ENCODE data around the gene ST3GAL3.
A peak's percentile ranks its signal among the peaks of the same experiment; 100 is the strongest.

Gene ST3GAL3

GRCh38 chr1:43965316-43965715, 258.0 kb downstream of the ST3GAL3 start:
- Histone ChIP-seq H3K9me3 (ENCODE audit: control insufficient read depth in 1 of 2, low read length in 2 of 2) (no peaks in the 10 kb centered on the region), H3K36me3 (ENCODE audit: control insufficient read depth in 1 of 2, insufficient read depth in 2 of 2, low read length in 2 of 2) (peaks cover 15 to 37% of the 10 kb centered on the region in 2 donors), H3K4me3 (ENCODE audit: low read depth in 1 of 2, low read length in 2 of 2) (no peak overlapping the region), H3K27ac (ENCODE audit: low read depth, low read length) (no peak overlapping the region), H3K4me1 (ENCODE audit: control insufficient read depth in 1 of 2, insufficient read depth in 2 of 2, low read length in 2 of 2) (peaks cover 2 to 7% of the 10 kb centered on the region in 2 donors), H3K9ac (ENCODE audit: low read depth in 1 of 2, low read length in 2 of 2) (no peak overlapping the region), H3K27me3 (ENCODE audit: control insufficient read depth in 1 of 2, insufficient read depth in 2 of 2, low read length in 2 of 2) (no peaks in the 10 kb centered on the region)

- H3K36me3 ChIP-seq (ENCODE audit: control insufficient read depth in 1 of 2, insufficient read depth in 2 of 2, low read length in 2 of 2): peaks cover 8 to 33% of the 10 kb centered on the region in 2 donors
- no peaks in the 10 kb centered on the region for H3K27me3 ChIP-seq (ENCODE audit: control insufficient read depth in 1 of 2, insufficient read depth in 2 of 2, low read length in 2 of 2)
- no peak overlapping the region for H3K9ac ChIP-seq (ENCODE audit: low read depth in 1 of 2, low read length in 2 of 2)
- peaks cover 10 to 19% of the 10 kb centered on the region in 2 donors for H3K4me1 ChIP-seq (ENCODE audit: control insufficient read depth in 1 of 2, insufficient read depth in 2 of 2, low read length in 2 of 2)
- no peaks in the 10 kb centered on the region for H3K9me3 ChIP-seq (ENCODE audit: control insufficient read depth in 1 of 2, low read length in 2 of 2)
- H3K27ac ChIP-seq (ENCODE audit: low read depth, low read length): no peak overlapping the region
- H3K4me3 ChIP-seq (ENCODE audit: low read depth in 1 of 2, low read length in 2 of 2): no peak overlapping the region
Measured at GRCh38 chr1:43968348-43968948, 261.1 kb downstream of the ST3GAL3 start.

GRCh38 chr1:43969416-43969745, 262.0 kb downstream of the ST3GAL3 start:
- Histone ChIP-seq H3K9me3 (ENCODE audit: control insufficient read depth in 1 of 2, low read length in 2 of 2) (no peaks in the 10 kb centered on the region), H3K9ac (ENCODE audit: low read depth in 1 of 2, low read length in 2 of 2) (no peak overlapping the region), H3K4me1 (ENCODE audit: control insufficient read depth in 1 of 2, insufficient read depth in 2 of 2, low read length in 2 of 2) (peaks cover 18 to 27% of the 10 kb centered on the region in 2 donors), H3K4me3 (ENCODE audit: low read depth in 1 of 2, low read length in 2 of 2) (peak overlapping the region; percentile 96 to 99), H3K27me3 (ENCODE audit: control insufficient read depth in 1 of 2, insufficient read depth in 2 of 2, low read length in 2 of 2) (no peaks in the 10 kb centered on the region), H3K27ac (ENCODE audit: low read depth, low read length) (no peak overlapping the region), H3K36me3 (ENCODE audit: control insufficient read depth in 1 of 2, insufficient read depth in 2 of 2, low read length in 2 of 2) (peaks cover 8 to 28% of the 10 kb centered on the region in 2 donors)

GRCh38 chr1:43969746-43970466, 262.6 kb downstream of the ST3GAL3 start, which contains the start of gene DPH2:
Gene DPH2, plus strand, starts transcription at chr1:43970010. Its CDS starts 166 bp downstream, at chr1:43970176.
- H3K9me3 ChIP-seq (ENCODE audit: control insufficient read depth in 1 of 2, low read length in 2 of 2): no peaks in the 10 kb centered on the region
- H3K4me1 ChIP-seq (ENCODE audit: control insufficient read depth in 1 of 2, insufficient read depth in 2 of 2, low read length in 2 of 2): peaks cover 18 to 27% of the 10 kb centered on the region in 2 donors
- peak within 1 kb of the TSS; percentile 96 to 99 for H3K4me3 ChIP-seq (ENCODE audit: low read depth in 1 of 2, low read length in 2 of 2)
- H3K9ac ChIP-seq (ENCODE audit: low read depth in 1 of 2, low read length in 2 of 2): peak within 1 kb of the TSS; percentile 51 to 79
- no peak within 1 kb of the TSS for H3K27ac ChIP-seq (ENCODE audit: low read depth, low read length)
- H3K36me3 ChIP-seq (ENCODE audit: control insufficient read depth in 1 of 2, insufficient read depth in 2 of 2, low read length in 2 of 2): peaks cover 4 to 23% of the 10 kb centered on the region in 2 donors
- no peaks in the 10 kb centered on the region for H3K27me3 ChIP-seq (ENCODE audit: control insufficient read depth in 1 of 2, insufficient read depth in 2 of 2, low read length in 2 of 2)

- Histone ChIP-seq H3K27me3 (ENCODE audit: control insufficient read depth in 1 of 2, insufficient read depth in 2 of 2, low read length in 2 of 2) (no peaks in the 10 kb centered on the region), H3K4me3 (ENCODE audit: low read depth in 1 of 2, low read length in 2 of 2) (peak overlapping the region; percentile 96 to 99), H3K36me3 (ENCODE audit: control insufficient read depth in 1 of 2, insufficient read depth in 2 of 2, low read length in 2 of 2) (peaks cover 4 to 21% of the 10 kb centered on the region in 2 donors), H3K4me1 (ENCODE audit: control insufficient read depth in 1 of 2, insufficient read depth in 2 of 2, low read length in 2 of 2) (peaks cover 18 to 29% of the 10 kb centered on the region in 2 donors), H3K27ac (ENCODE audit: low read depth, low read length) (no peak overlapping the region), H3K9ac (ENCODE audit: low read depth in 1 of 2, low read length in 2 of 2) (peak overlapping the region; percentile 51 to 79), H3K9me3 (ENCODE audit: control insufficient read depth in 1 of 2, low read length in 2 of 2) (no peaks in the 10 kb centered on the region)
Measured at GRCh38 chr1:43970502-43970901, 263.2 kb downstream of the ST3GAL3 start.

GRCh38 chr1:43970911-43971310, 263.6 kb downstream of the ST3GAL3 start:
- Histone ChIP-seq H3K4me1 (ENCODE audit: control insufficient read depth in 1 of 2, insufficient read depth in 2 of 2, low read length in 2 of 2) (peaks cover 22 to 33% of the 10 kb centered on the region in 2 donors), H3K27ac (ENCODE audit: low read depth, low read length) (no peak overlapping the region), H3K9ac (ENCODE audit: low read depth in 1 of 2, low read length in 2 of 2) (peak overlapping the region in 1 of 2 donors; percentile 79), H3K4me3 (ENCODE audit: low read depth in 1 of 2, low read length in 2 of 2) (peak overlapping the region; percentile 96 to 99), H3K36me3 (ENCODE audit: control insufficient read depth in 1 of 2, insufficient read depth in 2 of 2, low read length in 2 of 2) (peaks cover 4 to 21% of the 10 kb centered on the region in 2 donors), H3K27me3 (ENCODE audit: control insufficient read depth in 1 of 2, insufficient read depth in 2 of 2, low read length in 2 of 2) (no peaks in the 10 kb centered on the region), H3K9me3 (ENCODE audit: control insufficient read depth in 1 of 2, low read length in 2 of 2) (no peaks in the 10 kb centered on the region)

GRCh38 chr1:43971336-43971980, 264.1 kb downstream of the ST3GAL3 start:
- H3K36me3 ChIP-seq (ENCODE audit: control insufficient read depth in 1 of 2, insufficient read depth in 2 of 2, low read length in 2 of 2): peaks cover 7 to 19% of the 10 kb centered on the region in 2 donors
- no peaks in the 10 kb centered on the region for H3K9me3 ChIP-seq (ENCODE audit: control insufficient read depth in 1 of 2, low read length in 2 of 2)
- H3K27ac ChIP-seq (ENCODE audit: low read depth, low read length): no peak overlapping the region
- H3K27me3 ChIP-seq (ENCODE audit: control insufficient read depth in 1 of 2, insufficient read depth in 2 of 2, low read length in 2 of 2): no peaks in the 10 kb centered on the region
- H3K9ac ChIP-seq (ENCODE audit: low read depth in 1 of 2, low read length in 2 of 2): no peak overlapping the region
- H3K4me3 ChIP-seq (ENCODE audit: low read depth in 1 of 2, low read length in 2 of 2): no peak overlapping the region
- peaks cover 27 to 39% of the 10 kb centered on the region in 2 donors for H3K4me1 ChIP-seq (ENCODE audit: control insufficient read depth in 1 of 2, insufficient read depth in 2 of 2, low read length in 2 of 2)

GRCh38 chr1:43973981-43974442, 266.7 kb downstream of the ST3GAL3 start:
- Histone ChIP-seq H3K36me3 (ENCODE audit: control insufficient read depth in 1 of 2, insufficient read depth in 2 of 2, low read length in 2 of 2) (peaks cover 19 to 29% of the 10 kb centered on the region in 2 donors), H3K27me3 (ENCODE audit: control insufficient read depth in 1 of 2, insufficient read depth in 2 of 2, low read length in 2 of 2) (no peaks in the 10 kb centered on the region), H3K9me3 (ENCODE audit: control insufficient read depth in 1 of 2, low read length in 2 of 2) (no peaks in the 10 kb centered on the region), H3K9ac (ENCODE audit: low read depth in 1 of 2, low read length in 2 of 2) (peak overlapping the region; percentile 87 to 99), H3K4me3 (ENCODE audit: low read depth in 1 of 2, low read length in 2 of 2) (peak overlapping the region; percentile 82 to 93), H3K27ac (ENCODE audit: low read depth, low read length) (peak overlapping the region; percentile 89), H3K4me1 (ENCODE audit: control insufficient read depth in 1 of 2, insufficient read depth in 2 of 2, low read length in 2 of 2) (peaks cover 49 to 62% of the 10 kb centered on the region in 2 donors)

- H3K4me3 ChIP-seq (ENCODE audit: low read depth in 1 of 2, low read length in 2 of 2): peak within 1 kb of the TSS; percentile 82 to 93
- H3K9me3 ChIP-seq (ENCODE audit: control insufficient read depth in 1 of 2, low read length in 2 of 2): no peaks in the 10 kb centered on the region
- peaks cover 19 to 29% of the 10 kb centered on the region in 2 donors for H3K36me3 ChIP-seq (ENCODE audit: control insufficient read depth in 1 of 2, insufficient read depth in 2 of 2, low read length in 2 of 2)
- peak within 1 kb of the TSS; percentile 87 to 99 for H3K9ac ChIP-seq (ENCODE audit: low read depth in 1 of 2, low read length in 2 of 2)
- peaks cover 49 to 59% of the 10 kb centered on the region in 2 donors for H3K4me1 ChIP-seq (ENCODE audit: control insufficient read depth in 1 of 2, insufficient read depth in 2 of 2, low read length in 2 of 2)
- no peaks in the 10 kb centered on the region for H3K27me3 ChIP-seq (ENCODE audit: control insufficient read depth in 1 of 2, insufficient read depth in 2 of 2, low read length in 2 of 2)
- H3K27ac ChIP-seq (ENCODE audit: low read depth, low read length): peak within 1 kb of the TSS; percentile 89
Measured at GRCh38 chr1:43974443-43975248, 267.3 kb downstream of the ST3GAL3 start, which contains the start of gene ATP6V0B. Gene ATP6V0B, plus strand, starts transcription at chr1:43974960. Its CDS starts 81 bp downstream, at chr1:43975041.
